GM12874 (cell line): ENCODE results near the gene KHDRBS1.

Experiments
- CTCF ChIP-seq: IDR thresholded peaks from 2 replicates; pipeline ENCODE4 v1.5.1; 2011; ENCODE audit warnings: low read depth, mild to moderate bottlenecking, control low read depth, low read length, moderate library complexity; ENCODE audit not compliant: insufficient read depth

The KHDRBS1 gene

GRCh38 chr1:32071758-32072621 is 58.3 kb downstream of the KHDRBS1 start:
- no peak for TF ChIP-seq CTCF

DNA sequence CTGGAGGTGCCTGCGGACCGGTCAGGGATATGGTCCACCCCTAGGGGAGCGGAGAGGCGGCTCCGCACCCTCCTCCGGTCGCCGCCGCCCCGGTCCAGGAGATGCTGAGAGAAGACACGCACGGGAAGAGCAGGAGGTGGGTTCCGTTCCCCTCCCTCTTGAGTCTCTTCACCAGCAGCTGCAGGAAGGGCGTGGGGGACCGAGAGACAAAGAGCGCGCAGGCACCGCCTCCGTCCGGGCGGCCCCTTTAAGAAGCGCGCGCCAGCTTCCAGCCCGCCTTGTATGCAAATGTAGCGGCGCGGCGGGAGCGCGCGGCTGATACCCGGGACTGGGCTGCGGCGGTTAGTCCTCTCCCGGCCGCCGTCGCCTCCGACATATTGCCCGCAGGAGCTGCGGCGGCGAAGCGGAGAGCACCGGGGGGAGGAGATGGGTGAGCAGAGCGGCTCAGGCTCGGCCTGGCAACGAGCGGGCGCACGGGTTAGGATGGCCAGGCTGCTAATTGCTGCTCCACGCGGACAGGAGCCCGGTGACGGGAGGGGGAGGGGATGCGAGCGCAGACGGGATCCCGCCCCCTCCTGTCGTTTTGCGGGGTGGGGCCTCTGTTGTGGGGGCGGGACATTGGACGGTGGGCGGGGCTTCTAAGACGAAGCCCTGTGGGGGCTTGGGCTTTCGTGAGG is 59.1 kb downstream of the KHDRBS1 start, which contains the start of gene TMEM39B:
Gene TMEM39B, plus strand, starts transcription at position 318 of the 677 bp plus-strand sequence. Its CDS starts 109 bp downstream, at position 427.
- TF ChIP-seq CTCF = no peak

- peak; percentile 33; the same call in 1 of the 2 replicates for TF ChIP-seq CTCF
Observed at GRCh38 chr1:32073299-32074229, 59.9 kb downstream of the KHDRBS1 start.

DNA sequence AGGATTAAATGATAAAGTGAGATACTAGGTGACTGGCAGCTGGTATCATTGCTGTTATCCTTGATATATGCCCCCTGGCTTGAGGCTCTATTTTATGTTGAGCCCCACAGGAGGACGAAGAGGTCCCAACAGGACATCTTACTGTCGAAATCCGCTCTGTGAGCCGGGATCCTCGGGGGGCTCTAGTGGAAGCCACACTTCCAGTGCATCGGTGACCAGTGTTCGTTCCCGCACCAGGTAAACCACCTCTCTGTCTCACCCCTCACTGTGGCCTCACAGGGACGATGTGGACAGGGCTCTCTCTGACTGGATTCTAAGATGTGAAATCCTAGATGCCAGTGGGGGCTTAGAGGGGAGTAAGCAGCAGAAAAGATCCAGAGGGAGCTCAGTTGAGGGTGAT is 61.2 kb downstream of the KHDRBS1 start:
- no peak for TF ChIP-seq CTCF

GRCh38 chr1:32077451-32077850 is 63.8 kb downstream of the KHDRBS1 start:
- TF ChIP-seq CTCF = no peak

GRCh38 chr1:32082022-32082421 is 68.4 kb downstream of the KHDRBS1 start:
- no peak for TF ChIP-seq CTCF

- TF ChIP-seq CTCF = no peak
Observed at GRCh38 chr1:32091176-32091575, 77.5 kb downstream of the KHDRBS1 start.
